GM21786 (cell line): Measurements from ENCODE around the gene FAM24B.
"Not testable (repeated sequence)": the region's sequence is repeated elsewhere in the genome, so short reads cannot be mapped to it uniquely, and the experiment has no call there.

Source experiments
- ATAC-seq: cut with Tn5 transposase; IDR thresholded peaks from one replicate; pipeline ENCODE4 v1.9.1; 2021; ENCODE audit not compliant: unreplicated experiment

Gene FAM24B

DNA sequence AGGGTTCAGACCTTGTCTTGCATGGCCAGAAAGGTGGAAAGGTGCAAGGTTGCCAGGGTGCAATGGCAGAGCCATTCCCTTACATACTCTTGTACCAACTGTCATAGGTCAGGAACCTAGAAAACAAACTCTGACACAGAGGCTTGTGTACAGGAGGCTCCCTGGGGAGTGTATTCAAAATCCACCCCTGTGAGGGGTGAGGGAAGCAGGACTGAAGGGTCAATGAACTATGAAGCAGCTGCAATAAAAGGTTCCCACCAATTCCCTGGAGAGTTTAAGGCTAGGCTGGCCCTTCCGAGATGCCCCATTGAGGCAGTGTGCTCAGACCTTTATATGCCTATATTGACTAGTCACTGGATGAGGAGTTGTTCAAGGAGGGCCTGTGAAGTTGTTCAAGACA is 19.9 kb downstream of the FAM24B start:
- no peak for ATAC-seq

DNA sequence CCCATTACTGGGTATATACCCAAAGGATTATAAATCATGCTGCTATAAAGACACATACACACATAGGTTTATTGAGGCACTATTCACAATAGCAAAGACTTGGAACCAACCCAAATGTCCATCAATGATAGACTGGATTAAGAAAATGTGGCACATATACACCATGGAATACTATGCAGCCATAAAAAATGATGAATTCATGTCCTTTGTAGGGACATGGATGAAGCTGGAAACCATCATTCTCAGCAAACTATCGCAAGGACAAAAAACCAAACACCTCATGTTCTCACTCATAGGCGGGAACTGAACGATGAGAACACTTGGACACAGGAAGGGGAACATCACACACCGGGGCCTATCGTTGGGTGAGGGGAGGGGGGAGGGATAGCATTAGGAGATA is 21.3 kb downstream of the FAM24B start:
- not testable (repeated sequence) for ATAC-seq

DNA sequence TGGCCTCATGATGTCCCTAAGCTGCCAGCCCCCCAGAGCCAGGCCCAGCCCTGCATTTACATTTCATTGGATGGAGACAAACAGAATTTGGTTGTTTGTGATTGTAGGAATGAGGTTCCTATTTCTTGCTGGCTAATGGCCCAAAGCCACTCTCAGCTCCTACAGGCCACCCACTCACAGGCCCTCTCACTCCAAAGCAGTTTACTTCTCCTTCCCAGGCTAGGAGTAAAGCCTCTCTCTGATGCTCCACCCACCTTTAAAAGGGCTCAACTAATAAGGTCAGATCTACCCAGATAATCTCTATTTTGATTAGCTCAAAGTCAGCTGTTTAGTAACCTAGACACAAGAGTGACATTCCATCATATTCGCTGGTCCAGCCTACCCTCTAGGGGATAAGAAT is 22.5 kb downstream of the FAM24B start:
- no peak for ATAC-seq

DNA sequence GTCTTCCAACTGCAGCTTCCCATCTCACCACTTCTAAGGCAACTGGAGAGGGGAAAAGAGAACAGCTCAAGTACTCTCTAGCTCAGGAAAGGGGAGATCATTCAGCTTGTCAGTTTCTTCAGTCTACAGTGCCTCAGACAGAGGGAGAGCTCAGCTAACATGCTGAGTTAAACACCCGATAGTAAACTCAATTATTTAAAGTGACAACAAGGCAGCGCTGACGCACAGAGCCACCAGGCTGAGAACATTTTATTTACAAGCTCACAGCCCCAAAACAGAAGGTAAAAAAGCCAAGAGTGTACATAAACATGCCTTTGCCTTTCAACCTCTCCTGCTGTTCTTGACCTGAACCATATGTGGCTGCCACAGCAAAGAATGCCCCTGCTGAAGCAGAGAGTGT is 23.6 kb downstream of the FAM24B start:
- ATAC-seq, result no peak

DNA sequence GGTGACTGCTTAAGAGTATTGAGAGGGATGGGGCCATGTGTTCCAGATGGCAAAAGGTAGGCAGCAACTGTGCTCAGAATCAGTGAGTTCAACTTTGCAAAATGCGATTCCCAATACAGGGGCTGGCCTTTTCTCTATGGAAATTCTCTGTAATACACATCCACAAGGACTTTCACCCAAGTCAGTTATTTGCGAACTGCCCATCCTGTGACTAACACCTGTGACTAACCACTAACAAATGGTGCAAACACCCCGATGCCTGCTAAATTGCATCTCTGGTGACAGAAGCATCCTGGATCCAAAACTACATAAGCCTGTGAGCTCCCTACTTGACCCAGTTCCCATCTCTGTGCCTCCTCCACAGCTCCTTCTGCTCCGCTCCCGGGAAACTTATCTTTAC is 24.7 kb downstream of the FAM24B start:
- ATAC-seq, result no peak

DNA sequence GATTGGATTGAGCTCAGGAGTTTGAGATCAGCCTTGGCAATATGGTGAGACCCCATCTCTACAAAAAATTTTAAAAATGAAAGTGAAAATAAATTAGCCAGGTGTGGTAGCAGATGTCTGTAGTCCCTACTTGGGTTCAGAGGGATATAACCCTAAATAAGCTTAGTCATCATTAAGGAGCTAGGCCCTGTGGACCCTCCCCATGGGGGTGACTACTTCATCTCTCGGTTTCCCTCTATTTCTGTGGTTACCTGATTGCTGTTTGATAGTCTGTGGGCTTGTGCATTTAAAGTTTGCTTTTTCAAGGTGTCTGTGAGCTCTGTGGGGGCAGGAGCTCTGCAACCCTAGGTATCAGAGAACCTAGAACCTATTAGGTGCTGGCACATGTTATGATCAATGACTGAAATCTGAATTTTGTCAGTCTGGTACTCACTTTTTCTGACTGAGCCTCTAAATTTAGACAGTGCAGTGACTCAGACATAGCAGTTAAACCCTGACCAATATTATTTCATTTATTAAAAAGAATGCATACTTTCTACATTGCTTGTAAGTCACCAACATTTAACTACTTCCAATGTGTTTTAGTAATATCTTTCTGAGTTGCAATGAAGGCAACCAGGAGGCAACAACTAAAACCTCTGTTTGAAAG is 25.6 kb downstream of the FAM24B start:
- no peak for ATAC-seq

DNA sequence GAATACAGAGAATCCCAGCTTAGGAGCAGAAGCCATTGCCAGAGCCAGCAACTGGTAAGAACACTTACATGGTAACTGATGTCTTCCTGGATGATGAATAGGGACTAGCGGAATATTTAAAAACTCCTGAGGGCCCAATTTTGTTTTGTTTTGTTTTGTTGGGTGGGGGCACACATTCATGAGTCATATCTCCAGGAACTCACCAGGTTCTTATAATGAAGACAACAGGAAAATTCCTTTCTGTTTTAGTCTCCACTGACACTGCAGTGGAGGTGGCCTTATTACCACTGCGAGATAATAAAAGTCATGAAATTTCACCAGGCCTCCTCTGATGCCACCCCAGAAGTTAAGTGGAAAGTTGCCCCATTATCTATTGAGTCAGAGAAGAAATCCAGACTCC is 27.1 kb downstream of the FAM24B start:
- ATAC-seq, result no peak

DNA sequence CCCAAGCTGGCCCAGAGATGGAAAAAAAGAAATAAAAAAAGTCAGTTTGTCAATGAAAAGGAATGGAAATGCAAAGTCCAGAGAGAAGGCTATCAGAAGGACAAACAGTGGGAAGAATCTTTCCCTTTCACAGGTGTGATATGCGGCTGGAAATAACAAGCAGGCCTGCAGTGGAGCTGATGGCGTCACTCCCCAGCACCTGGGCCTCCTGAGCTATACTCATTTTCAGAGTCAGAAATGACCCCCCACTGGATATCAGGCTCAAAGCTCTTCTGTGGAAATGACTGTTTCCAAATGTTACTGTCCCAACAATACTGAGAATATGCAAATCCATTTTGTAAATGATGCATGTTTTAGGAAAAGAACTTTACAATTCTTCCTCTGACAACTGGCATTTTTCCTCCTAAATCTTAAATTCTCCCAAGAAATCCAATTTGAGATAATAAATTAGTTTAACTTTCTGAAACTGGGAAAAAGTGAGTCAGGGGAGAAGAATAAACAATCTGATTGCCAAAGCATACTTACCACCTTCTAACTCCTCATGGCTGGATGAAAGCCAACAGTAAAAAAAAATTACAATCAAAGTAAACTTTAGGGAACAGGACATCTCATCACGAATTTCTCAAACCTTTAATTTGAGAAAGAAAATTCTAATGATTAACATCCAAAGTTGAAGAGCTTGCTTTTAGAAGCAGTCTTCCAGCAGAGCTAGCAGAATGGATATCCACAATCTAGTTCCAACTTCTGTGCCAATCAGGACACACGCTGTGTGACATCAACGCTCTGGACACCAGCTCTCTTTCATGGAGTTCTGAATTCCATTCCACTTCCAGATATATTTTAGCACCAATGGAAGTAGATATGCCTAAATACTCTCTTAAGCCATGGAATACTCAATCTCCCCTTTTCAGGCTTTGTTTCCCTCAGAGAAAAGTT is 28.4 kb downstream of the FAM24B start:
- no peak for ATAC-seq

DNA sequence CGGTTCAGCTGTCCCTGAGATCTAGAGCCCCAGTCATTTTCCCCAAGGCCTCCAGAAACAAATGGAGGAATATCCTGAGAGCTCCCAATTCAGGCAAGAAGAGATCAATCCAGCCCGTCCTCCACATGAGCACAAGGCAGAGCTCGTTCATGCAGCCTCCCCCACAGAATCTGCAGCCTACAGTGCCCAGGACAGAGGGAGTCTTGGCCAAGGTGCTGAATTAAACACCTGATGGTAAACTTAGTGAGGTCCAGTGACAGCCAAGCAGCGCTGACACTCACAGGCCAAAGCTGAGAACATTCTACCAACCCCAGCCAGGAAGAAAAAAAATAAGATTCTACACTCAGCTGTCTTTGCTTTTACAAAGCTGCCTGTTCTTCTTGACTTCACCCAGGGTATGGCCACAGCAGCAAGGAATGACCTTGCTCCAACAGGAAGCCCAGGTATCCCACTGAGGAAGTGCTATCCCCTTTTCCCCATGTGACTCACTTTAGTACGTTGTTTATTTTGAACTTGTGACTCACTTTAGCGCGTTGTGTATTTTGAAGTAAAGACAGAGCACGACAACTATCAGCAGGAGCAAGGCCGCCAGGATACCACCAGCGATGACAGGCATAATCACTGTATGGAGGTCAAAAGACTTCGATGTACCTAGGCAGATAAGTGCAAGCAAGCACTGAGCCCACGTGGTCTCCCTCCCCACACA is 29.3 kb downstream of the FAM24B start:
- no peak for ATAC-seq

DNA sequence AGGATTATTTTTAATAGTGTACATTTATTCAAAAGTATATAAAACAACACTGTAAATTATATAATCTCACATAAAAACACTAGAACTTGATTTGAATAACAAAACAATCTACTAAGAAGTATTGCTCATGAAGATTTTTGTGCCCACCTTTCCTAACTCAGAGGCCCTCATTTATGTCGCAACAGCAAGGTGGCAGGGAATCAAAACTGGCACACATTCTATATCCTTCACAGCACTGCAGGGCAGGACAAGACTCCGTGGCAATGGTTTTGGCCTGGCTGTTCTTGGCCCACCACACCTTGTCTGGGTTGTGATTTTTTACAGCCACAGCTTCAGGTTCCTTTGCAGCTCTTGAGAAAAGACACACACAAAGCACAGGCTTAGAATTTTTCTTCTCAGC is 30.3 kb downstream of the FAM24B start:
- ATAC-seq, result no peak

DNA sequence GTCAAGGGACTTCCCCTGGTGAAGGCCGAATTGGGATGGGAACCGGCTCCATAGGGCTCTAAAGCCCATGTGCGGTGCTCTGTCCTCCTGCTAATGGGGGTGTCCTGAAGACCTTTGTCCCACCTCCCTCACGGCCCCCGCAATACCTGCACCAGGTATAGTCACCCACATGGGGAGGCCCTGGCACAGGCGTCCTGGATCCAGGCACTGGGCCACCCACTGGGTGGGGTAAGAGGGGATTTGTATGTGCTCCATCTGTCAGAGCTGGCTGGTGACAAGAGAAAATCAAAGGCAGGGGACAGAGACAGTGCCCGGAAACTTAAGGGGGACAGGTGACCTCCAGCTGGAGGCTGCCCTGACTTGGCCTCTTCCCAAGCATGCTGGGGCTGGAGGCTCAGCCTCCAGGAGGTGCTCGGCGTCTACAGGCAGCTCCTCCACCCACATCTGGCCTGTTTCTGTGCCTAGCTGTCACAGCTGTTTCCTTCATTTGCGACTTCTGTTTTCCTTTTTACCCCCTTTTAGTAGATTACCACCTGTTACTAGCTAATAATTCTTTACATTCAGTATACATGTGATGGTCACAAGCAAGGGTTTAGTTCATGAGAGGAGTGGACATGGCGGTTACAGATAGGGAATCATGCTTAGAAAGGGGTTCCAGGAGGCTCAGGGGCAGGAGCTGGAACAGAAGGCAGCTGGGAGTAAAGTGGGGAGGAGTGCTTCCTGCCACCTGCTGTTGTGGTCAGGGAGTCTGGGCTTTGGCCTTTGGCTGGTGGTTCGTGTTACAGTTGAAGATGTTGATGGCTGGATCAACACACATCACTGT is 31.4 kb downstream of the FAM24B start:
- ATAC-seq, result no peak

DNA sequence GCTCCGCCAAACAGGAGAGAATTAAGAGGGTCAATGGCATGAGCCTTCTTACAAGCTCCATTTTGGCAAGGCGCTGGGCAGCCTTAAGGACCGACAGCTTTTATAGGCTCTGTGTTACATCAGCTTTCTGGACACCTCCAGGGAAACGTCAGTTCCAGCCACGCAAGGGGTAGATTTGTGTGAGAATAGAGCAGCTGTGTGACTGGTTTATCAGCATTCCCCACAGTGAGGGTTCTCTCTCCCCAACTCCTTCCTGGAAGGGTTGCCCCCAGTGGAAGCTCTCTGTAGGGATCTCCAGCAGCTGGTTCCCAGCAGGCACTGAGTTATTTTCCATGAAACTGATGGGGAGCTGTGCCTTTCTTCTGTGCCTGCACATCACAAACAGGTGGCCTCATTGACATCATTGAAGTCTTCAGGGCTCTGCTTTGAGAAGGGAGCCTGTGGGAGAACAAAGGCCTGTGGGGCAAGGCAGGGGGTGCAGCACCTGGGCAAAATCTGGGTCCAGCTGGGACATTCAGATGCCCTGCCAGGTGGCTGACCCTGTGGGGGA is 33.5 kb downstream of the FAM24B start, which contains the start of gene CUZD1:
Gene CUZD1 (minus strand): TSS at position 75 of the 550 bp plus-strand sequence. CDS start 14 bp downstream, at position 61.
- ATAC-seq, result no peak

DNA sequence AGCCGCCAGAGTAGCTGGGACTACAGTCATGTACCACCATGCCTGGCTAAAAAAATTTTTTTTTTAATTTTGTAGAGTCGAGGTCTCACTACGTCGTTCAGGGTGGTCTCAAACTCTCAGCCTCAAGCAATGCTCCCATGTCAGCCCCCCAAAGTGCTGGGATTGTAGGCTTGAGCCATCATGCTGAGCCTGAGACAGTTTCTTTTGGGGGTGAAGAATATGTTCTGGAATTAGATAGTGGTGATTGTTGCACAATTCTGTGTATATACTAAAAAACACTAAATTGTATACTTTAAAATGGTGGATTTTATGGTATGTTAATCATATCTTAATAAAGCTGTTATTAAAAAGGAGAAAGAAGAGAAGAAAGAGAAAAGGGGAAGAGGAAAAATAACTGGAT is 35.2 kb downstream of the FAM24B start:
- no peak for ATAC-seq

DNA sequence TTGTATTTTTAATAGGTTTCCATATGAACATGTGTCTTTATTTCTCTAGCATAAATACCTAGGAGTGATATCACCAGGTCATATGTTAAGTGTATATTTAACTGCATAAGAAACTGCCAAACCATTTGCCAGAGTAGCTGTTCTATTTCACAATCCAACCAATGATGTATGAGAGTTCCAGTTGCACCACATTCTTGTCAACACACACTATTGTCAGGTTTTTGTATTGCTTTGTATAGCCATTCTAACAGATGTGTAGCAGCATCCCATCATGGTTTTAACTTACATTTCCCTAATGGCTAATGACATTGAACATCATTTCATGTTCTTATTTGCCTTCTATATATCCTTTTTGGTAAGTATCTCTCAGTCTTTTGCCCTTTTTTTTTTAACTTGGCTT is 37.8 kb downstream of the FAM24B start:
- ATAC-seq, result no peak

DNA sequence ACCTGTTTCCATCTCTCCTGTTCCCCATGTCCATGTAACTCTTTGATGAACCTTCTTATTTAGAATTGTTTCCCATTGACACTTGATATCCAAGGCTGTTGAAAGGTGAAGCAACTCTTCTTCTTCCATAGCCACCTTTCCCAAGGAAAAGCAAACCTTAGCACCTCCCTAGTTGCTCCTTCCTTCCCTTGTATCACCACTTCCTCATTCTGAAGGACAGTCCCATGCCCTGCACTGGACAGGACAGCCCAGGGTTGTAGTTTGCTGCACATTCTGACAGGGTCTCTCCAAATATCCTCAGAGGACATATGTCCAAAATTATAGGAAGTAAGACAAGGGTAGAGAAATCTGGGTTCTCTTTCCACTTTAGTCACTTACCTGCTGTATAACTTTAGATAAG is 39.9 kb downstream of the FAM24B start:
- ATAC-seq, result no peak

DNA sequence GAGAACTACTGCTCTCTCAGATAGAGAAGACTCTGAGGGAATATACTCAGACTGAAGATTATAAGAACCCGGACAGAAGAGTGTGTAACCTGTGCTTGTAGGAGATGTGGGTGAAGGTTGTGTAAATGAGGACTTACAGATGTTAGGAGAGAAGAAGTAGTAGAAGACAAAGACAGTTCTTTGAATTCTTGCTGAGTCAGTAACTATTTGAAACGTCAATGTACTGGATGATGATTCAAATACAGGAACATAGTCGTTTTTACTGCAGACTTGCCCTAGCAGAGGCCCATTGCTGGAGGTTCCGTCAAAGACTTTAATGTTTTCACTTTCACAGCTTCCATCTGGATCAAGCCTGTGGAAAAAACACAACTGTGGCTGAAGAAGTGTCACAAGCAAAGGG is 40.5 kb downstream of the FAM24B start:
- no peak for ATAC-seq

DNA sequence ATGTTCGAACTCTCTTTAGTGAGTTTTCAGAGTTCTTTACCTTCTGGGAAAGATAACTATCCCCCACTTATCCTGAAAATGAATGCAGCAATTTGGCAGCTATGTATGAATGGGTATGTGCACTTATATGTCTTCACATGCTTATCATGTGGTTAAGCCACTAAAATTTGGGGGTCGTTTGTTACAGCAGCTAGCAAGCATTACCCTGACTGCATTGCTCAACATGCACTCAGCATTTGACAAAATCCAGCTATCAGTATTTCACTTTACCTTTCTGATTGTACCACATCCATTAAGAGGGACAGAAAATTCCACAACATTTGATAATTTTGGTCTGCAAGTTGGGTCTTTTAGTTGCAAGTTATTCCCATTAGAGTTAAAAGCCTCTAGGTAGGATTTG is 43.5 kb downstream of the FAM24B start:
- ATAC-seq, result no peak

DNA sequence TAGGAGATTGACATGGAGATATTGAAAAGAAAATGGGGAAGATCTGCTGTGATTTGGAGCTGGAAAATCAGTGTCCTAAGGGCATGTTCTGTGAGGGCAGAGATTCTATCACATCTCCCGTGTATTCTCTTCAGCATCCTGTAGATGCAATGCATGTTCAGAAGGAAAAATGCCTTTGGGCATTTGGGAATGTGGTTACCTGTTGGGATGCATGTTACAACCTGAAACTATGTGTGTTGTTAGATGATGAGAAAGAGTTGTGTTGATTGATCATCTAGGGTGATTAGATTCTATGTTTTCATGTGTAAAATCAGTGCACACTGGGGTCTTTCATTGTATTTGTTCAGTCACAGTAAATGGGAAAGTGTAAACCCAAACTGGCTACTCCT is 48.4 kb downstream of the FAM24B start:
- no peak for ATAC-seq

DNA sequence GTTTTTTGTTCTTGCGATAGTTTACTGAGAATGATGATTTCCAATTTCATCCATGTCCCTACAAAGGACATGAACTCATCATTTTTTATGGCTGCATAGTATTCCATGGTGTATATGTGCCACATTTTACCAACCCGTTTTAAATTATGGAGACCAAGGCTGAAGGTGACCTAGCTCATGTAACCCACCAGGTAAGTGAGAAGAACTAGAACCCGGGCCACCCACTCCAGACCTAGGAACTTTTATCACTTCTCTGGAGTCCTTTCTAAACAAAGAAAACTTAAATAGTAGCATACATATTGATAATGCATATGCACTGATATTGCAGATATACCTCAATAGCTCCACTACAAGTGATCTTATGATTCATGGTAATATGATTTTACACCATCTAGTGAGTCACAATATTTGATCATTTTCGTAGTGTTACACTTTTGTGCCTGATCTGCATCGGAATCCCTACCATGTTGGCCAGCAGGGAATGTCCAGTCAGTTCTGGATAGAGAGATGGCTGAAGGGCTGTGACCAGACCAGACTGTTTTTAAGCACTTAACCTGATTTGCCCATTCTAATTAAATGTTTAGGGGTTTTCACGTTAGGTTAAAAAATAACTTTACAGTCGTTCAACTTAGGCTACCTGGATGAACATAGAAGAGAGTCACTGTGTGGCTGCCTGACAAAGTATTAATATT is 49.0 kb downstream of the FAM24B start:
- no peak for ATAC-seq

DNA sequence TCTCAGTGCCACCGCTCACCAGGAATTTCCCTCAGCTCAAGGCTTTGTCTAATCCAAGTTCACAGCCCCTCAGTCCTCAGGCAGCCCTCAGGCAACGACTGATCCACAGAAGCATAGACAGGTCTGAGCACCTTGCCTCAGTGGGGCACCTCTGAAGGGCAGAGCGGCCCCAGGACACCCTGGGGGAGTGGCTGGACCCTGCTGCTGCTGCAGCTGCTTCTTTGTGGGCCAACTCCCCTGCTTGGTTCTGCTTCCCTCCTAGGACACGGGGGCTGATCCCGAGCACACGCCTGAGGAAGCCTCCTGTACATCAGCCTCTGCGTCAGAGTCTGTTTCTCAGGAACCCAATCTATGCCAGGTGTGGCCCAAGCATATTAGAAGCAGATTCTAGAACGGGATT is 49.9 kb downstream of the FAM24B start:
- no peak for ATAC-seq
